GM19372 (cell line): ENCODE measurements around the gene JOSD2.
"Not testable (repeated sequence)": the region's sequence is repeated elsewhere in the genome, so short reads cannot be mapped to it uniquely, and the experiment has no call there.

Experiments
- ATAC-seq: cut with Tn5 transposase; IDR thresholded peaks from one replicate; pipeline ENCODE4 v1.9.1; 2021; ENCODE audit warnings: mild to moderate bottlenecking, low read depth, moderate library complexity; ENCODE audit not compliant: unreplicated experiment

JOSD2 gene

DNA sequence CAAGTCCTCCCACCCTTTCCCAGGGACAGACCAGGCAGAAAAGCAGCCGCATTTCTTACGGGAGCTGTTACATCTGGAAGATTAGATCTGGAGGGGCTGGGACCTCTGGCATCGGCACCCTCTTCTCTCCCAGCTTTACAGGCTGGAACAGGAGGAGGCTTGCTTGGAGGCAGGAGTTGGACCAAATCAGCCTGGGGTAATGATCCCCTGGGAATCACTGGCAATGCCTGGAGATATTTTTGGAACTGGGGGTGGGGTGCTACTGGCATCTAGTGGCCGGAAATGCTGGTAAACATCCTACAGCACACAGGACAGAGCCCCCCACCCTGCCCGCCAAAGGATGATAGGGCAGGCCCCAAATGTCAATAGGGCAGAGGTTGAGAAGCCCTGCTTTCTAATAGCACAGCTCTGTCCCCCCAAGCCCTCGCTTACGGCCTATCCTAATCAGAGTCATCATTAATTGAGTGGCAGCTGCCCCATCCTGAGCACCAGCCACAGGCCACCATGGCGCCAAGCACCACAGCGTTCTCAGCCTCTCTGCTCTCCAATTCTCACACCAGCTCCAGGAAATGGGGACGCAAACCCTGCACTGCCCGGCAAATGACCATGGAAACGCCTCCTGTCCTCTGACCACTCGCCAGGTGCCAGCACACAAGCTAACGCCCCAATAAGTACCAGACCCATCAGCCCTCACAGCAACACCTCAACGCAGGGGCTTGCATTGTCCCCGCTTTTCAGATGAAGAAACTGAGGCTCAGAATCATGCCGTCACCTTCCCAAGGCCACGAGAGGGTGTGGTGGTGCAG lies 36.6 kb upstream of the JOSD2 start:
- no peak for ATAC-seq

DNA sequence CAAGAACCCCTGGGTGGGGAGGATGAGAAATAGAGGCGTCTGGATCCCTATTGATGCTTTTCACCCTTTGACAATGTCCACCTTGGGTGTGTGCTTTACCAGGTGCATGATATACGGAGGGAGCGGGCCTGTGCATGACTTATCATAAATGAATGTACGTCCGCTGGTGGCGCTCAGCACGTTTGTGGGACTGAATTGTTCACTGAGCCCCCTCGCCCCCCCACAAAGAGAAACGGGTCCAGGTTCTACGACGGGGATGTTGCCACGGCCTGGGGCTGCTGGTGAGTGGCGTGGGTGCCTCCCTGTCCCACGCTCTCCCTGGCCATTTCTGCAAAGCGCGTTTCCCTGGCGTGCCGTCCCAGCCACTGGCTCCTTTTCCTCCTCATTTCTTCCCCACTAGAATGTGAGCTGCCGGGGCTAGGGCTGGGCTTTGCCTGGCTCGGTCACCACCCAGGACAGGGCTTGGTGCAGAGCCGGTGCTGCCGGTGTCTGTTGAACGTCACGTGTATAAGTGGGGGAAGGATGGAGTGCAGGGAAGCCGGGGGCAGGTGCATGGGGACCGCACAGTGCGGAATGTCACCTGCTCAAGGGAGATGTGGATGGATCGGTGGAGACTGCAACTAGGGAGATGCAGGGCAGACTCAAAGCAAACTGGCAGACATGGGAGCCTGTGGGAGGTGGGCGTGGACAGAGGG lies 35.7 kb upstream of the JOSD2 start:
- no peak for ATAC-seq

DNA sequence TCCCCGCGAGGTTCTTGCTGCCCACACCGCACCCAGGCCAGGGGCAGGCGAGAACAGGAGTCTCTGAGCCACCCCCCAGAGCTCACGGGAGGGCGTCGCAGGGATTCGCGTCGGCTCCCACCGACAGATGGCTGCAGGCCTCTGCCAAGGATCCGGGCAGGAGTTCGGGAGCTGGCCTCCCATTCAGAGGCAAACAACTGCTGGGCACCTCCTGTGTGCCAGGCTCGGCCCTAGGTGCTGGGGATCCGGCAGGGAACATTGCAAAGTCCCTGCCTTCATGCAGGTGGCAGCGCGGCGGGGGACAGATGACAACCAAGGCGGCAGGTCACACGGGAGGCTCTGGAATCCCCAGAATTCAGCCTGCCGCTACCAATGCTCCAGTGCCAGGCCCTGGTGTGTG lies 32.0 kb upstream of the JOSD2 start:
- ATAC-seq: no peak

DNA sequence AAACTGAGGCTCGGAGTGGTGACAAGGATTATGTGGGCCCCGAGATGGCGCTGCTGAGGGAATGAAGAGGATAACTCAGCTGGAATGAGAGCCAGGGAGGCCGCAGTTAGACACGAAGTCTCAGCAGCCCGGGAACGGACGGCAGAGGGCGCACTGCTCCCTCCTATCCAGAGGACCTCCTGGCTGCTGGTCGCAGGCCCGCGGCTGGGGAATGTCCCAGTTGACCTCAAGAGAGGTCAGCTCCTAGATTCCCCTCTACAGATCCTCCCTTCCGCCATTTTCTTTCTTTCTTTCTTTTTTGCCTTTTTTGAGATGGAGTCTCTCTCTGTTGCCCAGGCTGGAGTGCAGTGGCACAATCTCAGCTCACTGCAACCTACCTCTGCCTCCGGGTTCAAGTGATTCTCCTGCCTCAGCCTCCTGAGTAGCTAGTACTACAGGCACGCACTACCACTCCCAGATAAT lies 26.8 kb upstream of the JOSD2 start:
- no peak for ATAC-seq

DNA sequence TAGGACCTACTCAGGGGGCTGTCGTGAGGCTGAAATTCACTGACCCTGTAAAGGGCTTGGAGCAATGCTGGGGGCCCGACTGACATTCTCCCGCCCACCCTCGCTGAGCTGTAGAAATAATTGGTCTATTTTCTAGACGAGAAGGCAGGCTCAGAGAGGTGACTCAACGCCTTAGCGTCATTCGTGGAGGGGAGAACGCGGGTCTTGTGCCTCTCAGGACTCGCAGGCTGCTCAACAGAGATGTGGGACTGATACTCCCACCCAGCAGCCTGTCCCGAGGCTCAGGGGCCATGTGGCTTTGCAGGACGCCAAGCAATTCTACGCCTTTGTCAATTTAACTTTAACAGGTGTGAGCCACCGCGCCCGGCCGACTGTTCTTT lies 26.3 kb upstream of the JOSD2 start:
- ATAC-seq: no peak

DNA sequence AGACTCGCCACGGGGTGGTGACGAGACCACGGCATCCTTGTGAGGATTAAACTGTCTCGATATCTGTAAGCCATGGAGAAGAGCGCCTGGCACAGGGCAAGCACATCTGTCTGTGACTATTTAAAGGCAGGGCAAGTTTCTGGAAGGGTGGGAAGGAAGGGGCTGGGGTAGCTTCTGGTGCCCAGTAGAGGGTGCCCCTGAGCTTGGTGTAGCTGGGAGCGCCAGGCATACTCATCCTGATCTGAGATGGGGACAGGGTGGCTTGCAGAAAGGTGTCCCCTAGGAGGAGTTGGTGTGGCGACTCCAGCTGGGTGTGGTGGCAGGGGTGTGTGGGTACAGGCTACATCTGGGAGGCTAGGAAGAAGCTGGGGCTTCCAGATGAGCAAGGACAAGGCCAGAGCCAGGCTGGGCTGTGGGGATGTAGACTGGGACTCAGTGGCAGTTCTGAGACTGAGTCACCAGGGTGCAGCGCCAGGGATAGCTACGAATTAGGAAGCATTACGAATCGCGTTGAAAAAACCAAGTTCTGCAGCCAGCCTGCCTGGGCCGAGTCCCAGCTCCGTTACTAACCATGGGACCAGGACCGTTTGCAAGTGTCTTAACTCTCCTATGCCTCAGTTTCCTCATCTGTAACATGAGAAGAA lies 25.8 kb upstream of the JOSD2 start:
- ATAC-seq: no peak

DNA sequence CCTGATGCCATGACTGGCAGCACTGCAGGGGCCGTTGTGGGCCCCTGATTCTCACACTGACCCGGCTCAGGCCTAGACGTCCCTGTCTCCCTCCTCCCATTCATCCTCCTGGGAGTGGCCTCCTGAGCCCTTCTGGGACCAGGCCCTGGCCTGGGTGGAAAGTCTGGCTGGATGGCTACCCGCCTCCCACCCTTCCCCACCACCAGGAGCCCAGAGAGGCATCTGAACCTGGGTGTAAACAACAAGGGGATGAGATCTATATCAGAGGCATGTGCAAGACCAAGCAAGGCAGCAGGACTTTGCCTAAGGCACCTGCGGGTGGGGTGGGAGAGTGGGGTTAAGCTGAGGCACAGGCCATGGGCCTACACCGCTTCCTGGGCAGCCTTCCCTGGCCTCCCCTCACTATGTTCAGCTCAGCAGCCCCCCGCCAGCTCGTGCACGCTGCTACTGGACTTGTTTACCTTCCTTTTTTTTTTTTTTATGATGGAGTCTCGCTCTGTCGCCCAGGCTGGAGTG lies 24.7 kb upstream of the JOSD2 start:
- ATAC-seq: no peak

DNA sequence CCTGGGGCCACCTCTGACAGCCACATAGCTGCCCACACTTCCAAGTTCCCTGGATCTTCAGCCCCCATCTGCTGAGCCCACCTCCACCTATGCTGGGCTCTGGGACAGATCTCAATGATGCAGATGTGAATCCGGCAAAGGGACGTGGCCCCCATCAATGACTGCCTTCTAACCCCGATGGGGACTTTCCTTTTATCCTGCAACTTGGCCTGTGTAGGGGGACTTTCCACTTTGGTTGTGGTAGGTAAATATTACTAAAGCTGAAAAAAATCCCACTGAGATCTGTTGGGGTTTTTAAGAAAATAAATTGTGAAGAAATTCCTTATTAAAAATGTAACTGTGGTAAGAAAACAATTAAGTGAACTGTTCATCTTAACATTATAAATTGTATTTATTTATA lies 23.5 kb upstream of the JOSD2 start:
- ATAC-seq: no peak

DNA sequence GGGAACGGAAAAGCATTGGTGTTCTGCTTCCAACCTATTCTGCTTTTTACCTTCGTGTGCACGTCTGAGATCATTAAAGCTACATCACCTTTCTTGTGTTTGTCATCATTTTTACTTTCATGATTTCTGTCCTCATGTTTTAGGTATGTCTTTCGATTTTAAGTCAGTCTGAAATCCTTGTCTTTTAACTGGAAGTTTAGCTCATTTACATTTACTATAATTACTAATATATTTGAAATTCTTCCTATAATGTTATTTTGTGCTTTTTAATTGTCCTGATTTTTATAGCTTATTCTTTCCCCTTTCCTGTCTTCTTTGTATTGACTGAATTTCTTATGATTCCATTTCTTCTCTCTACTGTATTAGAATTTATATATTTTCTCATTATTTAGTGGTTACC lies 22.0 kb upstream of the JOSD2 start:
- ATAC-seq: no peak

DNA sequence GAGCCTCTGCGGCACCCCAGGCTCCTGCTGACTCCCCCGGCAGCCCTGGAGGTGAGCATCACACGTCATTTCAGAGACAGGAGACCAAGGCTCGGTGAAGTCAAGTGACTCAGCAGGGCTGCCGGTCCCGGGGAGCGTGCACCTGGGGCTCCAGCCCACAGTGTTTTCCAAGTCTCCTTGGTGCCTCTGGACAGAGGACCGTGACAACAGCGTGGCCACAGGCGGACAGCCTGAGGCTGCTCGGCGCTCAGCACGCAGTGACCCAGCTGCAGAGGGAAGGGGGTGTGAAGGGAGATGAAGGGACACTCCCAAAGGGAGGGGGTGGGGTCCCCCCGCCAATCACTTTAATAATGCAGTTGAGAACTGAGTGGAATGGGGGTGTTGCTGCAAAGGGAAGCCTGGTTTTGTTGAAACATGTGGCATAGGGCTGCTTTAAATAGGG lies 20.2 kb upstream of the JOSD2 start:
- ATAC-seq: no peak

DNA sequence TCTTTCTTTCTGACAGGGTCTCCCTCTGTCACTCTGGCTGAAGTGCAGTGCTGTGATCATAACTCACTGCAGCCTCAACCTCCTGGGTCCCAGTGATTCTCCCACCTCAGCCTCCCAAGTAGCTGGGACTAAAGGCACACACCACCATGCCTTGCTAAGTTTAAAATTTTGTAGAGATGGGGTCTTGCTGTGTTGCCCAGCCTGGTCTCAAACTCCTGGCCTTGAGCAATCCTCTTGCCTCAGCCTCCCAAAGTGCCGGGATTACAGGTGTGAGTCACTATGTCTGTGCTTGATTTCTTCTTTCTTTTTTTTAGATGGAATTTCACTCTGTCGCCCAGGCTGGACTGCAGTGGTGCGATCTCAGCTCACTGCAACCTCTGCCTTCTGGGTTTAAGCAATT lies 17.1 kb upstream of the JOSD2 start:
- not testable (repeated sequence) for ATAC-seq

DNA sequence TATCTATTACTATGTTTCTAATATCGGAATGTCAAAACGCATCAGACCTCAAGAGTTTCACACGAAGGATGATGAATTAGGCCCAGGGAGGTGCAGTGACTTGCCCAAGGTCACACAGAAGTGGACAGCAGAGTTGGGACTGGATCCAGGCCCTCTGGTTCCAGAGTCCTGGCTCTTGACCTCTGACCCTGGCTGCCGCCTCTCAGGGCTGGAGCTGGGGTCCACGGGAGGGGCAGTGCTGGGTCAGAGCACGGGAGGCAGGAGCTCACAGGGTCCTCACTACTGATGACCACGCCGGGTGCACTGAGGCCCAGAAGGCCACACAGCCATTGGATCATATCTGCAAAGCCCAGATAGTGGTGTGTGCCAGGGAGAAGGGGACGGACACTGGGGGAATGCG lies 11.9 kb upstream of the JOSD2 start:
- no peak for ATAC-seq

DNA sequence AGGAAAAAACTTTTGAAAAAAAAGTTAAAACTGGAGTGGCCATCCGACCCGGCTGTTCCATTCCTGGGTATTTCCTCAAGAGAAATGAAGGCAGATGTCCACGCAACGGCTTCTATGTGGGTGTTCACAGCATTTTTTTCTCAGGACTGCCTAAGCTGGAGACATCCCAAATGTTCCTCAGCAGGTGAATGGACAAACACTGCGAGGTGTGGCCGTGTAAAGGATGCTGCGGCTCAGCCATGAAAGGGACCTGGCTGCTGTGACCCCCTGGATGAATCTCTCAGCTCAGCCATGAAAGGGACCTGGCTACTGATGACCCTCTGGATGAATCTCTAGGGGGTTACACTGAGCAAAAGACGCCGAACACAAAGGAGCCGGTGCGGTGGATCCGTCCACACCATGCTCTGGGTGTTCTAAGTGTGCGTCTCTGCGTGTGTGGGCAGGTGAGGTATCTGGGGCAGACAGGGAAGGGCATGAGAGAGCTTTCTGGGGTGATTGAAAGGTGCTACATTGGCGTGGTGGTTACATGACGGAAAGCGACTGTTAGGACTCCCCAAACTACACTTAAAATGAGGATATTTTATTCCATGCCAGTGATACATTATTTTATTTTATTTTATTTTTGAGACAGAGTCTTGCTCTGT lies 10.0 kb upstream of the JOSD2 start:
- ATAC-seq: no peak

DNA sequence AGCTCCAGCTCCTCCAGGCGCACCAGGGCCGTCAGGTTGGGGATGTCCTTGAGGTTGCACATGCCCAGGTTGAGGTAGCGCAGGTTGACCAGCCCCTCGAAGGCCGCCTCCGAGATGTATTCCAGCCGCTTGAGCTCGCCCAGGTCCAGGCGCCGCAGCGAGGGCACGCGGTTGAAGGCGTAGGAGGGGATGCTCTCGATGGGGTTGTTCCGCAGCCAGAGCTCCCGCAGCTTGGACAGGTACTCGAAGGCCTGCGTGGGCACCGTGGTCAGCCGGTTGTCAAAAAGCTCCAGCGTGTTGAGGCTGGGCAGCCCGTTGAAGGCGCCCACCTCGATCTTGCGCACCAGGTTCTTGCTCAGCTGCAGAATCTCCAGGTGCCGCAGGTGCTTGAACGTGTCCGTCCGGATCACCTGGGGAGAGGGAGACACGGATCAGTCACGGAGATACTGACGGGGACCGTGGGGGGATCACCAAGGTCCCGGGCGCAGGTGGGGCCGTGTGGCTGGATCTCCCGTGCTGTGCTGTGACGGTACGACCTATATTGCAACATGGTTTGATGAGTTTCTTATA lies 8.1 kb upstream of the JOSD2 start:
- no peak for ATAC-seq

DNA sequence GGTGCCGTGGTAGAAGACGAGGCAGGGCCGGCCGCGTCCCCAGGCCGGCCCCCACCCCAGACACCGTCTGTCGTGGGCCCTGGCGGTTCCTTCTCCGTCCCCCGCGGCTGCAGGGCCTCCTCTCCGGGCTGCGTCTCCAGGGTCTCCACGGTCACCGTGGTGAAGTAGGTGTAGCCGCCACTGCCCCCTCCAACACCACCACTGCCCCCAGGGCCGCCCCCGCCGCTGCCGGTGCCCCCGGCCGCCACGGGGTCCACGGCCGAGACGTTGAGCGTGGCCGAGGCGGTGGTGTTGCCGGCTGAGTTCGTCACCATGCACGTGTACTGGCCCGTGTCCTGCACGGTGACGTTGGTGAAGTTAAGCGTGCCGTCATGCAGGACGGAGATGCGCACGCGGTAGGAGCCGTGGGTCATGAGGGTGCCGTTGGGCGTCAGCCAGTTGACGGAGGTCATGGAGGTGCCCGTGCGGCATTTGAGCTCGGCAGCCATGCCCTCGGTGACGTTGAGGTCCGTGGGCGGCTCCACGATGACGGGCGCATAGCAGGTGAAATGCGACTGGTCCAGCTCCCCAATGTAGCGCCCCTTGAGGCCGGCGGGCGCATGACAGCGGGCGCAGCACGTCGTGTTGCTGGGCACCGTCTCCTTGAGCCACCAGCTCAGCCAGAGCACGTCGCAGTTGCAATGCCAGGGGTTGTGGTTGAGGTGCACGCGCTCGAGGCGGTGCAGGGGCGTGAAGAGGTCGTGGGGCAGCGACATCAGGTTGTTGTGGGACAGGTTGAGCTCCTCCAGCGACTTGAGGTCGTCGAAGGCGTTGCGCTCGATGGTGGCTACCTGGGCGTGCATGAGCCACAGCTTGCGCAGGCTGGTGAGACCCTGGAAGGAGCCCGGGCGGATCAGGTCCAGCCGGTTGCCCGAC lies 7.4 kb upstream of the JOSD2 start:
- no peak for ATAC-seq

DNA sequence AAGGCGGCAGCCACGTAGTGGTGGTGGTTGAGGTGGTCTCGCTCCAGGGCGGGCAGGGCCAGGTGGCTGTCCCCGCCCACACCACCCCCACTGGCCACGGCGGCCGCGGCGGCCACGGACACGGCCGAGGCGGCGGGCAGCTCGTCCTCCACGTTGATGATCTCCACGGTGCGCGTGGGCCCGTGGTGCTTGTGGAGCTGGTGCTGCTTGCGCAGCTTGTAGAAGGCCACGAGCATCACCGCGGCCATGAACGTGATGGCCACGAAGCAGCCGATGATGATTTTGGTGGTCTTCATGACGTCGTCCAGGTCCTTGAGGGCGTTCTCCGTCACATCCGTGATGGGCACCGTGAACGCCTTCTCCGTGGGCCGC lies 6.7 kb upstream of the JOSD2 start:
- ATAC-seq: no peak

DNA sequence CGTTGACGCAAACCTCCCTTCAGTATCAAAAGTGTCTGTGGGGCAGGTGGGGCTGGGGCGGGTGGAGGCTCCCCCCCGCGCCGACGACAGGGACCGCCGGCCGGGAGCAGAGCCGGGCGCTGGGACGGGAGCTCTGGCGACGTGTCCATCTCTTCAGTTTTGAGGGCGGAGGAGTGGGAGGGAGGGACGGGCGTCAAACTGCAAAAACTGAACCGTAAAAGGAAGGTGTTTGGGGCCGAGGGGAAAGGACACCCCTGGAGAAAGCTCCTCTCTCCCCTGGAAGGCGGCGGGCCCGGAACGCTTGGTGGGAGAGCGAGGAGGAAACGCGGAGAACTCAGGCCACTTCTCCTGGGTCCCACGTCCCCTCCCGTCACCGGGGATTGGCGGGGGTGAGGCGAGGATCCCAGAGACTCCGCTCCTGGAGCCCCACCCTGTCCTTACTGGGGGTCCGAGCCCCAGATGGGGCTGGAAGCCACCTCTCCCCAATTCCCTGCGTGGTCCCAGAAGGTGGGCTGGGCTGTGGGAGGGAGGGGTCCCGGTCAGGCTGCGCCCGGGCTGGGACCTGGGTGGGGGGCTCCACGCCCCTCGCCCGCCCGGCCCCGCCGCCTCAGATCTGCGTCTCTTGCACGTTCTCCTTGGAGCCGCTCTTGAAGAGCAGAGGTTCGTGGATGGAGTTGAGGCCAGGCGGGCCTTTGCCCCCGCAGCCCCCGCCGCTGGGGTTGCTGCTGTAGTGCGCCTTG lies 6.1 kb upstream of the JOSD2 start:
- ATAC-seq: no peak

DNA sequence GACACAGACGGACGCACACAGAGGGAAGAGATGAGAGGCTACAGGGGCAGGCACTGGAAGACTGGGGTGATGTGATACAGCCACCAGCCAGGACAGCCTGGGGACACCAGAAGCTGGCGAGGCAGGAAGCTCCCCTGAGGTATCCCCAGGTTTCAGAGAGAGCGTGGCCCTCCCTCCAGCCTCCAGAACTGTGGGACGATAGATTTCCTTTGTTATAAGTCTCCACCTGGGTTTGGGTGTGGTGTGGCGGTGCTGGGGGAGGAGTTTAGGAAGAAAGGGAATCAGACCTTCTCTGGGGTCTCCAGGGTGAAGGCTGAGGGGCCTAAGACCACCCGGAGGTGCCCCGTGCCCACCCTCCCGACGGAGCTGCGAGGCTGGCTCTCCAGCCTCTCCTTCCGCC lies 5.5 kb upstream of the JOSD2 start:
- ATAC-seq: no peak

DNA sequence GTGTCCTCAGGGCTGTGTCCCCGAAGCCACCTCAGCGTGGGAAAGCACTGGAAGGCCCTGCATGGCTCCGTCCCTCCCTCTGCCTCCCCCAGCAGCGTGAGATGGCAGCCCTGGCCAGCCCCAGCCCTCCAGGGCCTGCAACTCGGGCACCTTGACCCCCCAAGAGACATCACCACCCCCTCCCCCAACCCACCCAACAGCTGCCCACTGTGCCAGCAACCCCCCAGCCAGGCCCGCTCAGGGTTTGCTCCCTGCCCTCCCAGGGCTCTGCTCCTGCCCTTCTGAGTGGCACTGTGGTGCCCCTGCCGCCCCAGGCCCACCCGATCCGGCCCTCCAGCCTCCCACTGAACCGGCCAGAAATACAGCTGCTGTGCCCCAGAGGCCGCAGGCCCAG lies 4.2 kb upstream of the JOSD2 start:
- ATAC-seq: no peak
